ENCODE data around the gene HPN.

GRCh38 chr19:35031072-35031881 lies 10.2 kb upstream of the HPN start:
- no peak for TF ChIP-seq CTCF (conservative IDR thresholded peaks at IDR 0.05; ENCODE audit: low read depth in 2 of 2)
- TF ChIP-seq POLR2AphosphoS5 (IDR thresholded peaks at IDR 0.05; ENCODE audit: low read depth), result peak; percentile 52
- TF ChIP-seq EZH2 (IDR thresholded peaks at IDR 0.05; ENCODE audit: low read depth, unreplicated experiment), result peak; percentile 38
- TF ChIP-seq REST (IDR thresholded peaks at IDR 0.05; ENCODE audit: unreplicated experiment), result no peak
- no peak for TF ChIP-seq JUNB (IDR thresholded peaks at IDR 0.05; ENCODE audit: unreplicated experiment)
- no peak for TF ChIP-seq ZNF462 (CRISPR knock-in tag; IDR thresholded peaks at IDR 0.05)
- no peak for TF ChIP-seq EZH2phosphoT487 (IDR thresholded peaks at IDR 0.05; ENCODE audit: unreplicated experiment)
- no peak for TF ChIP-seq ZNF114 (CRISPR knock-in tag; IDR thresholded peaks at IDR 0.05)
- TF ChIP-seq STAT1 (IDR thresholded peaks at IDR 0.05; ENCODE audit: unreplicated experiment), result no peak

All from GM23338 (cell line).